GM06990 (cell line): ENCODE measurements around the gene CTTNBP2NL.

Experiments
- DNase-seq: peaks from one replicate; pipeline ENCODE4 v3.0.0-alpha.2; 2011; ENCODE audit not compliant: insufficient read length; ENCODE audit errors: extremely low read depth
- H3K27me3 ChIP-seq: replicated peaks from 2 replicates; pipeline ENCODE4 v1.6.0; 2011; ENCODE audit warnings: low read length; ENCODE audit not compliant: control insufficient read depth, insufficient read depth
- H3K36me3 ChIP-seq: 2 replicates; pipeline ENCODE4 v1.5.1; 2011; ENCODE audit warnings: low read length; ENCODE audit not compliant: control insufficient read depth, insufficient read depth
- H3K4me3 ChIP-seq: replicated peaks from 2 replicates; pipeline ENCODE4 v1.5.1; 2011; ENCODE audit warnings: low read depth, mild to moderate bottlenecking, control low read depth, low read length
- CTCF ChIP-seq: IDR thresholded peaks from 2 replicates; pipeline ENCODE4 v1.5.1; 2011; ENCODE audit warnings: low read length, control low read depth, mild to moderate bottlenecking, inconsistent platforms; ENCODE audit not compliant: insufficient read depth, poor library complexity, severe bottlenecking

Gene CTTNBP2NL

GRCh38 chr1:112370996-112371395, 25.0 kb upstream of the CTTNBP2NL start:
- H3K4me3 ChIP-seq, result no peak overlapping the region
- no peaks in the 10 kb centered on the region for H3K27me3 ChIP-seq
- no peaks in the 10 kb centered on the region for H3K36me3 ChIP-seq
- DNase-seq, result no peak
- no peak for TF ChIP-seq CTCF

- no peaks in the 10 kb centered on the region for H3K36me3 ChIP-seq
- no peak for TF ChIP-seq CTCF
- no peak overlapping the region for H3K4me3 ChIP-seq
- no peaks in the 10 kb centered on the region for H3K27me3 ChIP-seq
- no peak for DNase-seq
These were observed 24.2 kb upstream of the CTTNBP2NL start for GRCh38 chr1:112371775-112372174.

GRCh38 chr1:112373806-112374205, 22.2 kb upstream of the CTTNBP2NL start:
- H3K27me3 ChIP-seq, result no peaks in the 10 kb centered on the region
- no peak for DNase-seq
- H3K4me3 ChIP-seq, result no peak overlapping the region
- no peaks in the 10 kb centered on the region for H3K36me3 ChIP-seq
- TF ChIP-seq CTCF, result no peak

- H3K27me3 ChIP-seq, result no peaks in the 10 kb centered on the region
- TF ChIP-seq CTCF, result no peak
- no peak overlapping the region for H3K4me3 ChIP-seq
- no peaks in the 10 kb centered on the region for H3K36me3 ChIP-seq
- DNase-seq, result no peak
These were observed 20.3 kb upstream of the CTTNBP2NL start for GRCh38 chr1:112375701-112376100.

- DNase-seq, result no peak
- no peaks in the 10 kb centered on the region for H3K27me3 ChIP-seq
- H3K36me3 ChIP-seq, result no peaks in the 10 kb centered on the region
- H3K4me3 ChIP-seq, result no peak overlapping the region
- TF ChIP-seq CTCF, result no peak
These were observed 15.7 kb upstream of the CTTNBP2NL start for GRCh38 chr1:112380356-112380755.
